ENCODE data around the gene FAM120A.

The FAM120A gene

DNA sequence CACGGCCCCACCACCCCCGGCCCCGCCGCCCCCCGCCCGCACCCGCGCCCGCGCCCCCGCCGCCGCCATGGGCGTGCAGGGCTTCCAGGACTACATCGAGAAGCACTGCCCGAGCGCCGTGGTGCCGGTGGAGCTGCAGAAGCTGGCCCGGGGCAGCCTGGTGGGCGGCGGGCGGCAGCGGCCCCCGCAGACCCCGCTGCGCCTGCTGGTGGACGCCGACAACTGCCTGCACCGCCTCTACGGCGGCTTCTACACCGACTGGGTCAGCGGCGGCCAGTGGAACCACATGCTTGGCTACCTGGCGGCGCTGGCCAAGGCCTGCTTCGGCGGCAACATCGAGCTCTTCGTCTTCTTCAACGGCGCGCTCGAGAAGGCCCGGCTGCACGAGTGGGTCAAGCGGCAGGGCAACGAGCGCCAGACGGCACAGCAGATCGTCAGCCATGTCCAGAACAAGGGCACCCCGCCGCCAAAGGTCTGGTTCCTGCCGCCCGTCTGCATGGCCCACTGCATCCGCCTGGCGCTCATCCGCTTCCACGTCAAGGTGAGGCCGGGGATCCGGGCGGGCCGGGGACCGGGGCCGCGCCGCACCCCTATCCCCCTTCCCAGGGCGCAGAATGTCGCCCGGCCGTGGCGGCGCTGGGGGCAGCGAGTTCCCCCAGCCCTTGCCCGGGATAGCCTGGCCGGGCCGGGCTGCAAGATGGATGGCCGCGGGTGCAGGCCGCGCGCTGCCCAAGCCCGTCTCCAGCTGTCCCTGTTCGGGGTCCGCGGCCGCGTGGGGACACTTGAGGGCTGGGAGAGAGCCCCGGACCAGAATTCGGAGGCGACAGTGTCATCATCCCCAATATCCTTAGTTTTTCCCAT lies 594 bp downstream of the FAM120A start:
- DNase-seq (ENCODE audit: low spot score): peak; percentile 52

DNA sequence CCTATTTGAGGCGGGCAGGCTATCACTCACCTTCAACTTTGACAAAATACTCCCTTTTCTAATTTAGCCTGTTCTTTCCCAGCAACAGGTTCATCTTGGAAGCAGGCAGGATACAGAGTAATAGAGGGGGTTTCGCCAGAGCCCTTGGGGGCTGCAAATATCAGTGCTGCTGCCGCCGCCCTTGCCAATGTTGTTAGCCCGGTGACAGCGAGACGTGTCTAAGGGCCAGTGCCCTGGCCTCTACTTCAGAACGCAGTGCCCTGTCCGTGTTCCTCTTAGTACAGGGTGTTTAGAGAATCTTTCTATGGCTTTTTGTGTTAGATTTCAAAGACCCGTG lies 1.2 kb downstream of the FAM120A start:
- DNase-seq (ENCODE audit: low spot score): peak; percentile 46

DNA sequence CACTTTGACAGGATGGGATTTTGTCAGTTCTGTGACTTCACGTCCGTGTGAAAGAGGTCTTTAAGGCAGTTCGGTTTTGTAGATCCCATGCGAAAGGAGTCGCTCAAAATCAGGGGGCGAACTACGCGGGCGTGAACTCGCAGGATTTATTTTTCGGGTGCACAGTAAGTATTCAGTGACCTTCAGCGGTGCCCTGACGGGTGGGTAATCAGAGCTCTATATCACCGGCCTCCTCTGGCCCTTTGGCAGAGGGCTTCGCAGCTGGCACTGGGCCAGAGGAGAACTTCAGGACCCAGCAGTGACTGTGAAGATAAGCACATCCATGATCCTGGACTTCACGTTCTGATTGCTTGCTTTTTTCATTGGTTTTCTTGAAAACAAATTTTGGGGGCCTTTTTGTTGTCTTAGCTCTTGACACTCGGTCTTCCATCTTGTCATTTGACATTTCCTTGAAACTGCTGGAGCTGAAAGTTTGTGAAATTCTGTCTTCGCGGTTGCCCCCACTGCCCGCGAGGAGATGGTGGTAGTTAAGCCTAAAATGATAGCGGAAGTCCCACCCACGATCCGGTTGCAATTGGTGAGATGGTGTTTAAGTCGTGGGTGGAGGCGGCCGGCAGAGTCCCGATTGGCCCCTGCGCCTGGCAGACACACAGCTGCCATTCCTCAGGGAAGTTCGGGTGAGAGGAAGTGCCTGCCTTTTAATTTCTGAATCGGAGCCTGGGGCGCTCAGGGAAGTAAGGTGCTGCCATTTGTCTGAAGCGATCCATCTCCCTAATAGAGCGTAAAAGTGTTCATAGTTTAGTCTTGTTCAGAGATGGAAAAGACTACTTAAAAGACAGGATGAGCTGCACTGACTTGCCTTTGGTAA lies 1.8 kb downstream of the FAM120A start, which contains the start of gene FAM120AOS:
Gene FAM120AOS (minus strand): TSS at position 535 of the 868 bp plus-strand sequence. CDS start 872 bp downstream, outside the sequence.
- peak; percentile 98 for DNase-seq (ENCODE audit: low spot score)

DNA sequence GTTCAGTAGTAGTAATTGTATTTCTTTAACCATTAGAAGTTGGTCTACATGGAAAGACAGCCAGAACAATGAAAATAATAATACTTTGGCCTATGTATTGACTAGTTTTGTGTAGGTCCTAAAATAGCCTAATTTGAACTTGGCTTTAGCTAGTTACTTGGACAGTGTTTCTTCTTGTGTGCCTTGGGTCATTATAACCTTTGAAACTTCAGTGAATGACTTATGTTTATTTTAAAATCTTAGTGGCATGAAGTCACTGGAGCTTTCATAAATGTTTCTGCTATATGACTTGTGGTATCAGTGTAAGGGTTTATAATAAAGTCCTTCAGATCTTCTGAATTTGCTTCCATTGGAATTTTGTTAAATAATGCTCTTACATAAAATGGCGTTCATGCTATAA lies 4.5 kb downstream of the FAM120A start:
- no peak for DNase-seq (ENCODE audit: low spot score)

DNA sequence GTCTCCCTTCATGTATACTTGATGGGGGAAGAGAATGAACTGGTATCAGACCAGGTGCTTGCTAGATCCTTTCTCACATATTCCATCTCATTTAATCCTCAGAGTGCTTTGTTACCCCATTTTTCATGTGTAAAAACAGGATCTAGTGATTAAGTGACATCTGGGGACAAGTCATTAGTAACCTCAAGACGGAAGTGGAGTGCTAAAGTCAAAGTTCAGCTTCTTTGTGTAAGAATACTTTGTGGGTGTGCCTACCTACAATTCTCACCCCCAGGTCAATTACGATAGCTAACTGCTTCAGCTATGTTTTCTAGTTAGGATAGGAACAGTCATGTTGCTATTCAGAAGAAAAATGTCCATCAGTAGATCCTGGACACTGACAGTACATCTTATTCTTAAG lies 5.0 kb downstream of the FAM120A start:
- no peak for DNase-seq (ENCODE audit: low spot score)

DNA sequence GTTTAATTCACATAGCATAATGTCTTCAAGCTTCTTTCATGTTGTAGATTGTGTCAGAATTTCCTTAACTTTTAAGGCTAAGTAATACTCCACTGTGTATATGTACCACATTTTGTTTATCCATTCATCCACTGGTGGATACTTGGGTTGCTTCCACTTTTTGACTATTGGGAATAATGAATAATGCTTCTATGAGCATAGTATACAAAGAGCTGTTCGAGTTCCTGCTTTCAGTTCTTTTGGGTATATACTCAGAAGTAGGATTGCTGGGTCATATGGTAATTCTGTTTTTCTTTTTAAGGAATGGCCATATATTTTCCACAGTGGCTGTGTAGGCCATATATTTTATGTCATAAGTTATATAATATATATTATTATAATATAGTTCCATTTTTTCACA lies 5.5 kb downstream of the FAM120A start:
- no peak for DNase-seq (ENCODE audit: low spot score)

DNA sequence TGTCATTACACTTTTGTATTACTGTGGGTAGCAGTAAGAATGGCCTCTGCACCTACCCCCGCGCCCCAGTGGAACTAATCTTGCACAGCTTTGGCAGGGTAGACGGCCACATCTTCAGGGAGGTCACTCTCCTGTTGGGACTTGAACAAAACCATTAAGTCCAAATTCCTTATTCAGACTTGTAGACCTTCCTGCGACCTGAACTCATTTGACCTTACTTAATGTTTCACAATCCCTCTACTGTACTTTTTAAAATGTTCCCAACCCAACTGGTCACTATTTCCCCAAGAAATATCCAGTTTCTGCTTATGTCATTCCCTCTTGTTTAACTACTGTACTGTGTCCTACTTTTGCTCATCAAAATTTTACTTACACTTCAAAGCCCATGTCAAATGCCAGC lies 7.2 kb downstream of the FAM120A start:
- no peak for DNase-seq (ENCODE audit: low spot score)

DNA sequence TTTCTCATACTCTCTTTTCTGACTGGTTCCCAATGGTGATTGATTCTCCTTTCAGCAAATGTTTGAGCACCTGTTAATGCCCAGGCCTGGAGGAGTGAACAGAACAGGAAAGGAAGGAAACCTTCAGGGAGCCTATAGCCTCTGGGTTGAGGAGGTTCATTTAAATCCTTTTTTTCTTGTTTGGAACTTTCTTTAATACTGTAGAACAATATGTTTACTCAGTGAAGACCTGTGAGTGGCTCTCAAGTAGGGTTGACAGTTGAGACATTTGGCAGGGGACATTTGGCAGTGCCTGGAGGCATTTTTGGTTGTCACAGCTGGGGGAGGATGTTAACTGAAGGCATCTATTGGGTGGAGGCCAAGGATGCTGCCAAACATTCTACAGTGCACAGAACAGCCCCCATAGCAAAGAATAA lies 8.0 kb downstream of the FAM120A start:
- DNase-seq (ENCODE audit: low spot score): no peak

DNA sequence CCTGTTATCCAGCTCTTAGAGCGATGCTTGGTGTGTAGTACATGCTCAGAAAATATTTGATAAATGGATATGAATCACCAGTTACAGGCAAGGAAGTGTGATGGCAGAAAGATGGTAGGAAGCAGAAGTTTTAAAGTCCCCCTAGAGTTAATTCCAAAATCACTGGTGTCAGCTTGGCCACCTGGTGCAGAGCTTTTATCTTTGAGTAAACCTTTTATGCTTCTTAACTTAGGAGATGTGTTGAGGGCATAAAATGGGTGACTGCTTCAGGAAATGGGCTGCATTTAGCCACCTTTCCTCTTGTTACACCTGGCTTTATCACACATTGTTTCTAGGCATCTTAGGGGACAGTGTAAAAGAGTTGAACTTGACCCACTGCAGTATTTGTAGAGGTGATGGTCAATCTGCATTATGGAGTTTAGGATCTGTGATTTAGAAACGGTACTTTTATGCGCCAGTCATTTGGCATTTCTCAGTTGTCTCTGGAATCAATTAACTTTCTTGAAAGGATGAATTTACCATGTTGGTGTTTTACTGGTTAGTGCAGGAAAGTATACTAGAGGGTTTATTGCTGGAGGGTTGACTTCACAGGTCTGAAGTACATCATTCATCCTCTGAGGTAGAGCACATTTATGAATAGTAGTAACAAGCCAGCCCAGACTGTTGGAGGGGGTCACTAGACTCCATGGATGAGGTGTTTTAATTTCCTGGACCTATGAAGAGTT lies 9.4 kb downstream of the FAM120A start:
- no peak for DNase-seq (ENCODE audit: low spot score)

DNA sequence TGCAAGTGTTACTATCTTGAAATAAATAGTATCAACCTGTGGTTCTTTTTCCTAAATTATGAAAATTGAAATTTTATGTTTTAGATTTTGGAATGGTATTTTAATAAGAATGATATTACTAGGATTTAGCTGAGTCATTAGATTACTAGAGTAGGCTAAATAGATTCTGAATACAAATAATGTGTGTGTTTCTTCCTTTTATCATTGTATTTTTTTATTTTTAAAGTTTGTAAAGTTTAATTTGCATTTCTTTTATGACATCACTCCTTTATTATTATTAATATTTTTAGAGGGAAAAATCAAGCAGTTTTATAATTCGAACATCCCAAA lies 9.9 kb downstream of the FAM120A start:
- DNase-seq (ENCODE audit: low spot score): no peak

DNA sequence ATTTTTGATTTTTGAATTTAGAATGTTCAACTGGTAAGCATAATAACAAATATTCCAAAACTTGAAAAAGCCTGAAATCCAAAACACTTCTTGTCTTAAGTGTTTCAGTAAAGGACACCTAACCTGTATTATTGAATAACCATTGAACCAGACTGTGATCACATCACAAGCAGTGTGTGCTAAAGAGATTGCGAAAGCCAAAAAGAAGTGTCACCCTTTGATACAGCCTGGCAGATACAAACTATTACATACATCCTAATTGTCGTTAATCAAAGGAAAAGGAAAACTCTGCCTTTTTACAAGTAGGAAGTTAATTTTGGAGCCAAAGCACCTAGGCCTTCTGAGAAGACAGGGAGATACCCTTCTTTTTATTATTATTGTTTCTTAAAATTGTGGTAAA lies 10.3 kb downstream of the FAM120A start:
- DNase-seq (ENCODE audit: low spot score): no peak

DNA sequence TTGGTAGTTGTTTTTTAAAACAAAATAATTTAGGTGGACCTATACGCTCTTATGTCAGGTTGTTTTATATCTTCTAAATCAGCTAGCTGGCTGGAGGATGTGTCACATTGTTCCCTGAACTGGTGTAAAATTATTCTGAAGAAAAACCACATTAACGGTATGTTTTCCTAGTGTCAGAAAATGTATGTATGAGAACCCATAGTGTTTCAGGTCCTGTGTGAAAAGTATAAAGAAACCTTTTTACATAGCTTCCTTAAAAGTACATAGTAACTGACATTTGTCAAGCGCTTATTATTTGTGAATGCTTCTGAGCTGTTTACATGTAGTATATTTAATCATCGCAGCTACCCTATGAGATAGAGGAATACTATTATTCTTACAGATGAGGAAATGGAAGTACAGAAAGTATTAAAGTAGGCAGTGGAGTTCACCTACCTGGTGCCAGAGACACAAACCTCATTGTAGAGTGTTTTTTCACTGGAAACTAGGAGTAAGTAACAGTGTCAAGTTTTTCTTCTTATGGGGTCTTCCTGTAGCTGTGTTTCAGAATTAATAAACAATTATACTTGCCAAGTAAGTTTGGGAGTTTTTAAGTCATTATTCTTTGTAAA lies 12.3 kb downstream of the FAM120A start:
- no peak for DNase-seq (ENCODE audit: low spot score)

DNA sequence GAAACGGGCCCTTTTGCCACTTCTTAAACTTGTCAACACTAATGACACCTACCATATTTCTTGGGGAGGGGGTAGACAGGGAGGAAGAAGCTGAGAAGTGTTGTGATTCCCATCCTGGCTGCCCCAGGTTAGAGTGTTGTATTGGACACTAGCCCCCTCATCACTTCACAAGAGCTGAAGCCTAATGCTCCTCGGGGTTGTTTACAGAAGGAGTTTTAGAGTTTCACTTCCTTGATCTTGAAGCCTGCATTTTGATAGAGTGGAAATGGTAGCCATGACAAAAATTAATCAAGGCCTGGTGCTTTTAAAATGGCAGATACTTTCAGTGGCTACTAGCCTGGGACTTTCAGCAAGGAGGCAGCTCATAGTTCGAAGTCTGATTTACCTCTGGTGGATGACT lies 12.9 kb downstream of the FAM120A start:
- DNase-seq (ENCODE audit: low spot score): no peak

DNA sequence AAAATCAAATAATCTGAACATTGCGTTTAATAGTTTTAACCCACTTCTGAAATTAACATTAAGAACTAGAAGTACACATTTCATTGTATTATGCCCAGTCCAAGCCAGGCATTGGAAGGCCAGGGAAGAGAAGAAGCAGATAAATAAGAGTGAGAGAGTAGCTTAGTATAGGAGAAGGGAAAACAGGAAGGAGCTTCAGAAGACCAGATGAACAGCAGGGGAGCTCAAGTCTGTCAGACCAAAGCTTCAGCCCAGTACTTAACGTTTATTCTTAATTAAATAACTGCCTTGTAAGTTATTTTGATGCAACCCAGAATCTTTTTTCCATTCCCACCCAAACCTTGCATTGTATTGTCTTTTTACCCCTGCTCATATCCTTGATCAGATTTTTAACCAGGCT lies 13.4 kb downstream of the FAM120A start:
- DNase-seq (ENCODE audit: low spot score): no peak

DNA sequence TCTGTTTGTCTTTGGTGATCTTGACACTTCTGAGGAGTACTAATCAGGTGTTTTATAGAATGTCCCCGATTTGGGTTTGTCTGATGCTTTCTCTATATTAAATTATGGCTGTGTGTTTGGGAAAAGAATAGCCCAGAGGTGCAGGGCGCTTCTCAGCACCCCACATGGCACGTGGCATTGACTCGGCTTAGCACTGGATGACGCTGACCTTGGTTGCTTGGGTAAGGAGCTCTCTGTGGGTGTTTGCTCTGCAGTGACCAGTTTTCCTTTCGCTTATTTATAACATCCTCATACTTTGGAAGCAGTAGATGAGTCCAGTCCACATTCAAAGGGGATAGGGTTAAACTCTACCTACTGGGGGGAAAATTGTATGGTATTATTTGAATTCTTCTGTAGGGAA lies 14.4 kb downstream of the FAM120A start:
- DNase-seq (ENCODE audit: low spot score): no peak

DNA sequence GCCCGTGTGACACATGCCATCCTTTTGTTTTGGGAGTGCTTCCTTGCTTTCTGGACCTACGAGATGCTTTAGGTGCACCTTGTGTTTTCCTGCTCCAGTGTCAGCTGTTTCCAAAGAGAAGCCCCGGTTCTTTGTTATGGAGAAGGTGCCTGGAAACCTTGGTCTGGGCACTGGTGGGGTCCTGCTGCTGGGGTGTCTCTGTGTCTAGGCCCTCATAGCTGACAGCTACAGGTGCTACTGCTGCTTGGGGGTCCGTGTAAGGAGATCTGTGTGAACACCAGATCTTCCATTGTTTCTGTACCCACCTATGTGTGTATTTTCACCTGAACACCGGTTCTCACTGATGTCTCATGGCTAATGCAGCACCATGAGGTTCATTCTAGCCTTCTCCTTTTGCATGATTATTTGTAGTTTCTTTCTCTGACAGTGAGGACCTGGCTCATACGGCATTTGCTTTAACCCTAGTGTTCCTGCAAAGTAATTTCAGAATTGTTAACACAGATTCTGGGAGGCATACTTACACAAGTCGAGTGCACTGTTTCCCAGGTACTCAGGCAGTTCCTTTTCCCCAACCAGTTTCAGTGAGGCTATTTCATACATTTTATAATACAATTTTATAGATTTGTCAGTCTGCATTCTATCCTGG lies 15.1 kb downstream of the FAM120A start:
- no peak for DNase-seq (ENCODE audit: low spot score)

DNA sequence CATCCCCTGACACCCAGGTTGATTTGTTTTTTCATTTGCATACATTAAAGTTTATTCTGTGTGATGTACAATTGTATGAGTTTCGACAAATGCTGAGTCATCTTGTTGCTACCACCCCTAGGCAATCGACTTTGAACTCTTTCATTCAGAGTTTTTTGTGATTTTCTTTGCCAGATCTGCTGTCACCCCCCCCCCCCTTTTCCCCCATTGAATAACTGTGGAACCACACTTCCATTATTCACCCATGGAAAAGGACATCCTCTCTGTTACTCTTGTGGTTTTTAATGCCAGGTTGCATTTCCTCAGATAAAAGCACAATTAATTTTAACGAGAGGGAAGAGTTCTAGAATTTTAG lies 15.6 kb downstream of the FAM120A start:
- no peak for DNase-seq (ENCODE audit: low spot score)

DNA sequence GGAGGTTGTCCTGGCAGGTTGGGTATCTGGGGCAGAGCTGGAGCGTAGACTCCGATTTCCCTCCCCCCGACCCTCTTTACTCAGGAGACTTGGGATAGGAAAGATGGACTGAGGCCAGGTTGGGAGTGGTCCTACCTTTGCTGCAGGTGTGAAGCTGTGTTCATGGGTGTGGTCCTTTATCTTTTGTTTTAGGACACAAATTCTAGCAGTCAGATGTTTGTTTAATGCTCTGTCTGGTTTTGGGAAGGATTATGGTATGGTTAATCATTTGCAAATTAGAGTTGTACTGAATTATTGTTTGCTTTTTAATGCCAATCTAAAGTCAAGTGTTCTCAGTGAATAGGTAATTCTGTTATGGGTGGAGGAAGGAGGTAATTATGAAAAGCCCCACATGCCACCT lies 16.0 kb downstream of the FAM120A start:
- no peak for DNase-seq (ENCODE audit: low spot score)

DNA sequence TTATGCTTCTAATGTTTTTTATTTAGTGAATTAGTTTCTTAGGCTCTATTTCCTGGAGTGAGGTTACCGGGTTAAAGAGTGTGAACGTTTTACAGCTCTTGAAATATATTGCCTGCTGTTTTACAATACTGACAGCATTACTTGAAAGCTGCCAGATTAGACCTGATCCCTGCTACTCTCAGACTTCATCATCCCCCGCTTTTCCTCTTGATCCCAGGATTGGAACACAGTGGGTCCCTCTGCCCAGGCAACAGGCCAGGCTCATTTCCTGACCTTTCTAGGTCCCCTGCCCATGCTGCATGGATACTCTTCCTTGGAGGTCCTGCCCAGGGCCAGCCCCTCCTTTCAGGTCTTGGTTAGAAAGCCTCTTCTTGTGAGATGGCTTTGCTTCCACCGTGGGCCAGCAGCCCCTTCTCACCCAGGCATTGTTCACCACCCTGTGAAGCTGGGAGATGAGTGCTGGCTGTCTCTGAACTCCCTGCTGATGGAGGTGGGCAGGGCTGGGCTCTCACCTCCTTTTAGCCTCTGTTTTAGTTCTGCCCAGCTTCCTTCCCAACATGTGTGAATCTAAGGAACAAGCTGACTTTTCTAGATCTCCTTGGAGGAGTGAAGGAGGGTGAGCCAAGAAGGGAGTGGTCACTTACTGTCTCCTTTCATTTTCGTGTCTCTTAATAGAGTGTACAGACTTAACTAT lies 17.4 kb downstream of the FAM120A start:
- peak; percentile 17 for DNase-seq (ENCODE audit: low spot score)

DNA sequence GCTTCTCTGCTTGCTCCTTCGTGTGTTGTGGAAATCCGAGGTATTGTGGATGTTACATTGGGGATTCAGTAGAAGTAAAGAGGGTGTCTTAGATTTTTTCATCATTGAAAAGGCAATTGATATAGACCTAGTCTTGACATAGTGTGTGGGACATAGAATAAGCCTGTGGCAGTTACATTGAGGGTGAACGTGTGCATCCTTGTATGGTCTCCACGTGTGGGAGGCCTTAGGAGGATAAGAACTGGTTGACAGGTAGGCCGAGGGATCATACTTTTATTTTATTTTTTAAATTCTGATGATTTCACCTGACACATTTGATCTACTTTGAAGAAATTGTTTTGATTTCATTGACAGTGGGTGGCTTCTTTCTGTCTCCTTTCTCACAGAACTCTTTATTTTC lies 18.9 kb downstream of the FAM120A start:
- no peak for DNase-seq (ENCODE audit: low spot score)

DNA sequence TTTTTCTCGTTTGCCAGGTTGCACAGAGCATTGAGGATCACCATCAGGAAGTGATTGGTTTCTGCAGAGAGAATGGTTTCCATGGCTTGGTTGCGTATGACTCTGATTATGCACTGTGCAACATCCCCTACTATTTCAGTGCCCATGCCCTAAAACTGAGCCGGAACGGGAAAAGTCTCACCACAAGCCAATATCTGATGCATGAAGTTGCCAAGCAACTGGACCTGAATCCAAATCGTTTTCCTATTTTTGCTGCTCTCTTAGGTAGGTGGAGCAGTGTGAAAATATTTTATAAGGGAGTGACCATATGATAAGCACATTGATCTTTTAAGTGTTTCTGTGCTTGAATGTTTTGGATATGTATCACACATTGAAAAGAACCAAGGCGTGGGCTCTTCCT lies 19.6 kb downstream of the FAM120A start:
- DNase-seq (ENCODE audit: low spot score): no peak

Data from cerebellar cortex (tissue), 1 donor.